ENCODE measurements around the gene NDRG2. TPM values are rescaled to one million over a fixed set of nuclear protein-coding genes. Genes with fewer than 3 reads are reported as not detected.

Gene NDRG2
- total RNA-seq, 4 donors from 2014 or later: 152 to 212 (median 183) TPM

- WGBS, 2 donors: 25 to 36% methylated on average over 10 of the region's 10 CpGs
- Histone ChIP-seq H3K4me3 (replicated peaks in 1 of 3) (peak overlapping the region in 2 of 3 donors; percentile 14 to 35), H3K4me1 (peaks cover 0 to 4% of the 10 kb centered on the region in 2 donors), H3K9me3 (no peaks in the 10 kb centered on the region), H3K27ac (peak overlapping the region in 1 of 3 donors; percentile 32), H3K36me3 (no peaks in the 10 kb centered on the region), H3K27me3 (no peaks in the 10 kb centered on the region)
- DNase-seq: no peak
- TF ChIP-seq POLR2A (IDR thresholded peaks at IDR 0.05): no peak
- TF ChIP-seq, protein P1, sequence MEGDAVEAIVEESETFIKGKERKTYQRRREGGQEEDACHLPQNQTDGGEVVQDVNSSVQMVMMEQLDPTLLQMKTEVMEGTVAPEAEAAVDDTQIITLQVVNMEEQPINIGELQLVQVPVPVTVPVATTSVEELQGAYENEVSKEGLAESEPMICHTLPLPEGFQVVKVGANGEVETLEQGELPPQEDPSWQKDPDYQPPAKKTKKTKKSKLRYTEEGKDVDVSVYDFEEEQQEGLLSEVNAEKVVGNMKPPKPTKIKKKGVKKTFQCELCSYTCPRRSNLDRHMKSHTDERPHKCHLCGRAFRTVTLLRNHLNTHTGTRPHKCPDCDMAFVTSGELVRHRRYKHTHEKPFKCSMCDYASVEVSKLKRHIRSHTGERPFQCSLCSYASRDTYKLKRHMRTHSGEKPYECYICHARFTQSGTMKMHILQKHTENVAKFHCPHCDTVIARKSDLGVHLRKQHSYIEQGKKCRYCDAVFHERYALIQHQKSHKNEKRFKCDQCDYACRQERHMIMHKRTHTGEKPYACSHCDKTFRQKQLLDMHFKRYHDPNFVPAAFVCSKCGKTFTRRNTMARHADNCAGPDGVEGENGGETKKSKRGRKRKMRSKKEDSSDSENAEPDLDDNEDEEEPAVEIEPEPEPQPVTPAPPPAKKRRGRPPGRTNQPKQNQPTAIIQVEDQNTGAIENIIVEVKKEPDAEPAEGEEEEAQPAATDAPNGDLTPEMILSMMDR (IDR thresholded peaks at IDR 0.05): no peak
- intact Hi-C loops (cut with DNase I): no loop called here
Observed at GRCh38 chr14:20970647-20970982, 54.2 kb downstream of the NDRG2 start.

DNA sequence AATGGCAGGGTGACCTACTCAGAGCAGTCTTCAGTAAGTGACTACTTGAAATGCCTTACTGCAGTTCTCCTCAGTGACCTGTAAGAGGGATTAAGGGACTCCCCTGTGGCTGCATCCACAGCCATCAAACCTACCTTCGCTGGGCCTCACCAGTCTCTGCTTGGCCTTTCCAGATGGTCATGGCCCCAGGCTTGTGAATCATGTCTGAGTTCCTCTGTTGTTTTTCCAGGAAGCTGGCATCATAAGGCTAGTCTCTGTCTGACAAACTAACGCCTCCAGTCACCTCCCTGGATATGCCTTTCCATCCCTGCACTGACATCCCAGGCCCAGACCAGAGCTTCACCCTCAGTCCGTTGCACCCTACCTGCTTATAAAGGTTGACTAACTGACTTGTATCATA, 55.5 kb downstream of the NDRG2 start:
- no peak overlapping the region for H3K27ac ChIP-seq
- intact Hi-C loops (cut with DNase I): loop anchor here (10.0 kb wide), 1 partner anchor 115 kb away; no protein-coding TSS in a partner anchor
- 91 to 92% methylated on average over 3 of the region's 3 CpGs for WGBS, 2 donors
- H3K4me3 ChIP-seq (replicated peaks in 1 of 3): no peak overlapping the region
- peaks cover 0 to 4% of the 10 kb centered on the region in 2 donors for H3K4me1 ChIP-seq
- no peaks in the 10 kb centered on the region for H3K36me3 ChIP-seq
- H3K27me3 ChIP-seq: no peaks in the 10 kb centered on the region
- no peaks in the 10 kb centered on the region for H3K9me3 ChIP-seq
- no peak for TF ChIP-seq POLR2A (IDR thresholded peaks at IDR 0.05)
- TF ChIP-seq, protein P1 (IDR thresholded peaks at IDR 0.05): no peak
- DNase-seq: no peak

Small RNAs within 50 kb of the gene (microRNA-seq; reads per million reads assigned to microRNA genes)
- gene MIR6717: not detected

Other genes starting within 250 kb of the NDRG2 start
- gene RNASE6, start 243.8 kb downstream of the NDRG2 start, total RNA-seq: 10 to 100 TPM in 1 of 4 donors, 1 to 10 TPM in 3; 1.8 to 13.2 (median 6.2) TPM
- gene RNASE1, start 222.2 kb downstream of the NDRG2 start, total RNA-seq: 100 to 1,000 TPM in 2 of 4 donors, 10 to 100 TPM in 2; 69.0 to 208 (median 133) TPM
- not detected for gene RNASE3, start 133.7 kb downstream of the NDRG2 start, total RNA-seq
- not detected for gene RNASE2, start 69.6 kb downstream of the NDRG2 start, total RNA-seq
- 100 to 1,000 TPM in 2 of 4 donors, 10 to 100 TPM in 2; 82.8 to 164 (median 114) TPM for gene METTL17, start 35.1 kb downstream of the NDRG2 start, total RNA-seq
- not detected for gene SLC39A2, start 25.8 kb downstream of the NDRG2 start, total RNA-seq
- gene TPPP2, start 5.2 kb upstream of the NDRG2 start, total RNA-seq: not detected
- gene RNASE13, start 9.7 kb upstream of the NDRG2 start, total RNA-seq: not detected
- gene RNASE7, start 17.3 kb upstream of the NDRG2 start, total RNA-seq: not detected
- not detected for gene RNASE8, start 32.8 kb upstream of the NDRG2 start, total RNA-seq
- 10 to 100 TPM; 28.1 to 44.8 (median 43.4) TPM for gene ARHGEF40, start 45.2 kb upstream of the NDRG2 start, total RNA-seq
- 10 to 100 TPM; 53.6 to 82.7 (median 67.3) TPM for gene ZNF219, start 73.6 kb upstream of the NDRG2 start, total RNA-seq
- 1 to 10 TPM in 2 of 4 donors, under 1 TPM in 1, not detected in 1; 0.81 to 3.1 (median 2.8) TPM for gene TMEM253, start 76.0 kb upstream of the NDRG2 start, total RNA-seq
- gene OR5AU1, start 131.0 kb upstream of the NDRG2 start, total RNA-seq: not detected
- 100 to 1,000 TPM; 380 to 454 (median 419) TPM for gene HNRNPC, start 244.4 kb upstream of the NDRG2 start, total RNA-seq

Data from thyroid gland (tissue), 4 donors.